Epidermal melanocyte (primary cell): ENCODE results near the gene GOLGA6L9.
"Not testable (repeated sequence)": the region's sequence is repeated elsewhere in the genome, so short reads cannot be mapped to it uniquely, and the experiment has no call there.

ENCODE experiments used
- DNase-seq: peaks from one replicate; pipeline ENCODE4 v3.0.0; 2011; ENCODE audit warnings: low spot score; ENCODE audit not compliant: insufficient read length

The GOLGA6L9 gene

GRCh38 chr15:82468205-82468604 lies 38.6 kb downstream of the GOLGA6L9 start:
- DNase-seq, result not testable (repeated sequence)

- DNase-seq, result not testable (repeated sequence)
Measured at GRCh38 chr15:82469381-82469780, 39.8 kb downstream of the GOLGA6L9 start.

GRCh38 chr15:82472269-82472982 lies 42.8 kb downstream of the GOLGA6L9 start:
- DNase-seq, result not testable (repeated sequence)

GRCh38 chr15:82474596-82475325 lies 45.1 kb downstream of the GOLGA6L9 start:
- not testable (repeated sequence) for DNase-seq

- DNase-seq, result not testable (repeated sequence)
Measured at GRCh38 chr15:82475345-82475967, 45.8 kb downstream of the GOLGA6L9 start.

GRCh38 chr15:82476697-82477342 lies 47.2 kb downstream of the GOLGA6L9 start:
- DNase-seq, result not testable (repeated sequence)

- not testable (repeated sequence) for DNase-seq
Measured at GRCh38 chr15:82477343-82478057, 47.9 kb downstream of the GOLGA6L9 start.
